ENCODE results near the gene CIB2. TPM values are rescaled to one million over a fixed set of nuclear protein-coding genes. Genes with fewer than 3 reads are reported as not detected.

CIB2 gene
- total RNA-seq, 1 experiment from 2014 or later: 5.8 TPM

GRCh38 chr15:78149805-78150751 is 18.8 kb upstream of the CIB2 start:
- POLR2A ChIA-PET (ENCODE audit: unreplicated experiment): interaction anchor here (0.6 kb wide), 1 partner anchor 68 kb away, joined by 5 read pairs; no protein-coding TSS in a partner anchor
- Histone ChIP-seq H3K4me1 (replicated peaks; ENCODE audit: insufficient read depth) (peaks cover 20% of the 10 kb centered on the region), H3K79me2 (ENCODE audit: low read depth) (peaks cover 30% of the 10 kb centered on the region), H3K9me3 (ENCODE audit: insufficient read depth, low read depth) (no peaks in the 10 kb centered on the region), H2AFZ (peak overlapping the region; percentile 87), H3K27ac (no peak overlapping the region), H3F3A (ENCODE audit: insufficient read depth, low read depth) (peaks cover 12% of the 10 kb centered on the region; the same call in 1 of the 2 replicates), H3K36me3 (ENCODE audit: low read depth) (no peaks in the 10 kb centered on the region), H3K27me3 (ENCODE audit: insufficient read depth, low read depth) (no peaks in the 10 kb centered on the region), H3K4me3 (peak overlapping the region; percentile 90), H3K9me2 (ENCODE audit: insufficient read depth) (no peaks in the 10 kb centered on the region), H4K20me1 (ENCODE audit: insufficient read depth) (0 out of 2 replicates have a peak, but pooled peaks cover 5% of the 10 kb centered on the region), H3K4me2 (peak overlapping the region; percentile 93)
- CTCF ChIA-PET: interaction anchor here (0.5 to 0.6 kb wide), 2 partner anchors 15 to 41 kb away, joined by 4 to 9 read pairs; no protein-coding TSS in a partner anchor
- intact Hi-C loops (cut with micrococcal nuclease; ENCODE audit: unreplicated experiment): loop anchor here (1.0 kb wide), 1 partner anchor 16 kb away; no protein-coding TSS in a partner anchor
- TF ChIP-seq CTCF (conservative IDR thresholded peaks at IDR 0.05): no peak
- no peak for TF ChIP-seq EZH2 (IDR thresholded peaks at IDR 0.05; ENCODE audit: low read depth)
- no TSS peak for BruUV-seq (replicated peaks)
- no peak for DNase-seq

- Histone ChIP-seq H3K79me2 (ENCODE audit: low read depth) (peaks cover 30% of the 10 kb centered on the region), H4K20me1 (ENCODE audit: insufficient read depth) (0 out of 2 replicates have a peak, but pooled peaks cover 5% of the 10 kb centered on the region), H3K9me3 (ENCODE audit: insufficient read depth, low read depth) (no peaks in the 10 kb centered on the region), H3K4me3 (peak within 1 kb of the TSS; percentile 90), H3F3A (ENCODE audit: insufficient read depth, low read depth) (peaks cover 12% of the 10 kb centered on the region; the same call in 1 of the 2 replicates), H3K9me2 (ENCODE audit: insufficient read depth) (no peaks in the 10 kb centered on the region), H3K27ac (peak within 1 kb of the TSS; percentile 52), H2AFZ (peak within 1 kb of the TSS; percentile 95), H3K27me3 (ENCODE audit: insufficient read depth, low read depth) (no peaks in the 10 kb centered on the region), H3K4me2 (peak within 1 kb of the TSS; percentile 93), H3K36me3 (ENCODE audit: low read depth) (no peaks in the 10 kb centered on the region), H3K4me1 (replicated peaks; ENCODE audit: insufficient read depth) (peaks cover 20% of the 10 kb centered on the region)
- POLR2A ChIA-PET (ENCODE audit: unreplicated experiment): interaction anchor here (0.6 to 0.7 kb wide), 2 partner anchors 67 to 84 kb away, joined by 5 read pairs; no protein-coding TSS in a partner anchor
- BruUV-seq (replicated peaks): no TSS peak
- intact Hi-C loops (cut with micrococcal nuclease; ENCODE audit: unreplicated experiment): loop anchor here (1.0 kb wide), 1 partner anchor 15 kb away; no protein-coding TSS in a partner anchor
- TF ChIP-seq EZH2 (IDR thresholded peaks at IDR 0.05; ENCODE audit: low read depth): no peak
- TF ChIP-seq CTCF (conservative IDR thresholded peaks at IDR 0.05): no peak
- DNase-seq: peak; percentile 84 to 98
- CTCF ChIA-PET: interaction anchor here (0.5 to 0.9 kb wide), 2 partner anchors 40 to 150 kb away, joined by 4 read pairs; partner anchors contain the start of gene SKIC8
These were observed 18.0 kb upstream of the CIB2 start, which contains the start of gene IDH3A for GRCh38 chr15:78149068-78149804. Gene IDH3A, plus strand, starts transcription at chr15:78149362. Its CDS starts 42 bp downstream, at chr15:78149404.

All from PC-9 (cell line).